H9 (cell line): ENCODE measurements around the gene IGFL4. TPM values are rescaled to one million over a fixed set of nuclear protein-coding genes. Genes with fewer than 3 reads are reported as not detected.

Experiments
- DNase-seq: peaks from one replicate; pipeline ENCODE4 v3.0.0-alpha.2; 2017
- H2AFZ ChIP-seq: one replicate; pipeline ENCODE4 v1.6.1; 2013; ENCODE audit warnings: mild to moderate bottlenecking, low read length, control low read depth, moderate library complexity
- H2AK5ac ChIP-seq: 2 replicates; pipeline ENCODE4 v1.6.1; 2013; ENCODE audit warnings: low read length, control low read depth, mixed read lengths; ENCODE audit not compliant: insufficient read length
- H2BK120ac ChIP-seq: one replicate; pipeline ENCODE4 v1.6.1; 2013; ENCODE audit warnings: low read depth, mild to moderate bottlenecking, low read length, control low read depth, inconsistent platforms; ENCODE audit not compliant: poor library complexity, severe bottlenecking
- H2BK12ac ChIP-seq: 2 replicates; pipeline ENCODE4 v1.6.1; 2013; ENCODE audit warnings: low read length, control low read depth, mixed read lengths, low read depth; ENCODE audit not compliant: insufficient read length
- H2BK15ac ChIP-seq: 2 replicates; pipeline ENCODE4 v1.6.1; 2013; ENCODE audit warnings: low read depth, low read length, control low read depth
- H2BK20ac ChIP-seq: one replicate; pipeline ENCODE4 v1.6.1; 2013; ENCODE audit warnings: low read depth, mild to moderate bottlenecking, low read length, control low read depth, inconsistent platforms; ENCODE audit not compliant: poor library complexity, severe bottlenecking
- H2BK5ac ChIP-seq: 2 replicates; pipeline ENCODE4 v1.6.1; 2013; ENCODE audit warnings: low read length, control low read depth, mixed read lengths; ENCODE audit not compliant: insufficient read length
- H3K14ac ChIP-seq: 2 replicates; pipeline ENCODE4 v1.6.1; 2013; ENCODE audit warnings: low read length, control low read depth; ENCODE audit not compliant: insufficient read depth
- H3K18ac ChIP-seq: 2 replicates; pipeline ENCODE4 v1.6.1; 2013; ENCODE audit warnings: low read depth, mild to moderate bottlenecking, mixed read lengths, low read length, control low read depth; ENCODE audit not compliant: insufficient read length
- H3K23ac ChIP-seq: 2 replicates; pipeline ENCODE4 v1.6.1; 2013; ENCODE audit warnings: low read length, control low read depth, mixed read lengths, low read depth; ENCODE audit not compliant: insufficient read length
- H3K23me2 ChIP-seq: 2 replicates; pipeline ENCODE4 v1.6.1; 2013; ENCODE audit warnings: low read depth, mild to moderate bottlenecking, mixed read lengths, low read length, control low read depth; ENCODE audit not compliant: insufficient read length, poor library complexity, severe bottlenecking
- H3K27ac ChIP-seq: 2 replicates; pipeline ENCODE4 v1.5.1; 2013; ENCODE audit warnings: low read length, control low read depth, mixed read lengths, low read depth; ENCODE audit not compliant: insufficient read length
- H3K27me3 ChIP-seq: 2 replicates; pipeline ENCODE4 v1.6.1; 2013; ENCODE audit warnings: low read length, control low read depth, inconsistent platforms; ENCODE audit not compliant: insufficient read depth
- H3K4ac ChIP-seq: 2 replicates; pipeline ENCODE4 v1.6.1; 2013; ENCODE audit warnings: low read depth, mild to moderate bottlenecking, control low read depth, inconsistent platforms, low read length, moderate library complexity
- H3K4me1 ChIP-seq: 2 replicates; pipeline ENCODE4 v1.6.1; 2013; ENCODE audit warnings: low read length, control low read depth, inconsistent platforms; ENCODE audit not compliant: insufficient read depth
- H3K4me2 ChIP-seq: 2 replicates; pipeline ENCODE4 v1.6.1; 2013; ENCODE audit warnings: low read length, control low read depth, mixed read lengths; ENCODE audit not compliant: insufficient read length, insufficient read depth
- H3K56ac ChIP-seq: 2 replicates; pipeline ENCODE4 v1.6.1; 2013; ENCODE audit warnings: low read depth, mild to moderate bottlenecking, mixed read lengths, low read length, control low read depth; ENCODE audit not compliant: insufficient read length
- H3K79me1 ChIP-seq: 2 replicates; pipeline ENCODE4 v1.6.1; 2013; ENCODE audit warnings: low read depth, mild to moderate bottlenecking, moderate library complexity, low read length, control low read depth, inconsistent platforms; ENCODE audit not compliant: insufficient read depth, poor library complexity, severe bottlenecking
- H3K79me2 ChIP-seq: 2 replicates; pipeline ENCODE4 v1.6.1; 2013; ENCODE audit warnings: low read length, control low read depth, inconsistent platforms; ENCODE audit not compliant: insufficient read depth
- H3K9ac ChIP-seq: 2 replicates; pipeline ENCODE4 v1.6.1; 2013; ENCODE audit warnings: low read length, control low read depth, mixed read lengths; ENCODE audit not compliant: insufficient read length; ENCODE audit errors: extremely low read depth
- H3K9me3 ChIP-seq: one replicate; pipeline ENCODE4 v1.6.1; 2013; ENCODE audit warnings: low read depth, low read length, inconsistent platforms; ENCODE audit not compliant: control insufficient read depth
- H3T11ph ChIP-seq: one replicate; pipeline ENCODE4 v1.6.1; 2013; ENCODE audit warnings: mild to moderate bottlenecking, low read length, control low read depth, inconsistent platforms
- H4K20me1 ChIP-seq: one replicate; pipeline ENCODE4 v1.6.1; 2013; ENCODE audit not compliant: control insufficient read depth, insufficient read length, insufficient read depth
- H4K5ac ChIP-seq: 2 replicates; pipeline ENCODE4 v1.6.1; 2013; ENCODE audit warnings: low read depth, mild to moderate bottlenecking, mixed read lengths, low read length, control low read depth; ENCODE audit not compliant: insufficient read length
- H4K8ac ChIP-seq: replicated peaks from 2 replicates; pipeline ENCODE4 v1.6.1; 2013; ENCODE audit warnings: low read length, control low read depth, mixed read lengths, low read depth; ENCODE audit not compliant: insufficient read length
- H4K91ac ChIP-seq: 2 replicates; pipeline ENCODE4 v1.6.1; 2013; ENCODE audit warnings: low read depth, mild to moderate bottlenecking, moderate library complexity, mixed read lengths, low read length, control low read depth; ENCODE audit not compliant: insufficient read length
- H3K27ac Mint-ChIP-seq, 3 experiments: 2 replicates in 2 of 3; 3 replicates in 1 of 3; pipeline ENCODE4 v1.8.0; 2020 to 2021; ENCODE audit warnings: mixed read lengths in 3 of 3, mild to moderate bottlenecking in 1 of 3, moderate library complexity in 1 of 3
- H3K27me3 Mint-ChIP-seq: 2 replicates; pipeline ENCODE4 v1.8.0; 2021; ENCODE audit warnings: low read depth, mild to moderate bottlenecking, moderate library complexity, mixed read lengths
- H3K36me3 Mint-ChIP-seq, 3 experiments: 2 replicates in 2 of 3; 3 replicates in 1 of 3; pipeline ENCODE4 v1.8.0; 2020 to 2021; ENCODE audit warnings: low read depth in 3 of 3, mixed read lengths in 3 of 3; ENCODE audit not compliant: insufficient read depth in 1 of 3
- H3K4me1 Mint-ChIP-seq, 2 experiments: 2 replicates each; pipeline ENCODE4 v1.8.0; 2020; ENCODE audit warnings: mixed read lengths in 2 of 2
- H3K4me3 Mint-ChIP-seq, 2 experiments: 2 replicates in 1 of 2; 3 replicates in 1 of 2; pipeline ENCODE4 v1.8.0; 2020 to 2021; ENCODE audit warnings: mild to moderate bottlenecking in 2 of 2, mixed read lengths in 2 of 2, moderate library complexity in 1 of 2
- H3K9me3 Mint-ChIP-seq, 2 experiments: 2 replicates in 1 of 2; 3 replicates in 1 of 2; pipeline ENCODE4 v1.8.0; 2020; ENCODE audit warnings: mild to moderate bottlenecking in 2 of 2, mixed read lengths in 2 of 2, moderate library complexity in 1 of 2
- CTCF ChIP-seq: fragments of 200-600 bp; sonication (generic); conservative IDR thresholded peaks from 3 replicates; pipeline ENCODE4 v1.8.0; 2021; ENCODE audit warnings: antibody characterized with exemption, mild to moderate bottlenecking
- WGBS: extraction: QIAGEN DNeasy Blood & Tissue Kit; methylation state at CpG from one replicate; pipeline ENCODE4 v1.1.7; 2013; ENCODE audit warnings: missing lambda C conversion rate, low lambda C conversion rate, mixed read lengths; ENCODE audit not compliant: insufficient read length; ENCODE audit errors: extremely low coverage; 5-methylcytosine and 5-hydroxymethylcytosine counted together
- total RNA-seq: library from RNA; stranded (reverse); gene quantifications from 2 replicates; pipeline ENCODE4 v1.2.1, GENCODE V29; 2021

Gene IGFL4
- total RNA-seq, 1 experiment from 2014 or later: 0.33 TPM

- Mint-ChIP-seq H3K4me3 (no peak overlapping the region), H3K36me3 (no peaks in the 10 kb centered on the region), H3K9me3 (no peaks in the 10 kb centered on the region; a peak in 1 of 5 replicates), H3K27me3 (peaks cover 73% of the 10 kb centered on the region), H3K27ac (no peak overlapping the region), H3K4me1 (peaks cover 4 to 10% of the 10 kb centered on the region in 2 experiments)
- H3K79me2 ChIP-seq: no peaks in the 10 kb centered on the region
- H2BK15ac ChIP-seq: no peak overlapping the region
- H3K27ac ChIP-seq: no peak overlapping the region
- H3K18ac ChIP-seq: no peak overlapping the region
- no peak overlapping the region for H3K4me2 ChIP-seq
- no peak overlapping the region for H2BK12ac ChIP-seq
- WGBS: no CpG with 5 or more reads among the region's 3 CpGs
- TF ChIP-seq CTCF: no peak
- H3T11ph ChIP-seq: no peak overlapping the region
- DNase-seq: no peak
- no peak overlapping the region for H3K23ac ChIP-seq
- H4K20me1 ChIP-seq: no peaks in the 10 kb centered on the region
- H2AK5ac ChIP-seq: no peak overlapping the region
- peaks cover 8% of the 10 kb centered on the region for H3K23me2 ChIP-seq
- H2AFZ ChIP-seq: no peak overlapping the region
- H3K9ac ChIP-seq: no peak overlapping the region
- peaks cover 5% of the 10 kb centered on the region; the same call in 1 of the 2 replicates for H3K27me3 ChIP-seq
- H2BK5ac ChIP-seq: no peak overlapping the region
- H3K4me1 ChIP-seq: 0 out of 2 replicates have a peak, but pooled peaks cover 2% of the 10 kb centered on the region
- no peak overlapping the region for H2BK20ac ChIP-seq
- H3K4ac ChIP-seq: no peak overlapping the region
- H3K14ac ChIP-seq: no peak overlapping the region
- H3K56ac ChIP-seq: no peak overlapping the region
- H4K5ac ChIP-seq: no peak overlapping the region
- no peak overlapping the region for H2BK120ac ChIP-seq
- no peaks in the 10 kb centered on the region for H3K79me1 ChIP-seq
- no peak overlapping the region for H4K91ac ChIP-seq
- H3K9me3 ChIP-seq: no peaks in the 10 kb centered on the region
- H4K8ac ChIP-seq: no peak overlapping the region
Observed at GRCh38 chr19:46073268-46073922, 32.6 kb upstream of the IGFL4 start.
